Liver (tissue), 9 donors: ENCODE measurements around the gene SSPN. TPM values are rescaled to one million over a fixed set of nuclear protein-coding genes. Genes with fewer than 3 reads are reported as not detected.
"Not testable (repeated sequence)": the region's sequence is repeated elsewhere in the genome, so short reads cannot be mapped to it uniquely, and the experiment has no call there.

Experiments
- DNase-seq: peaks from one replicate; pipeline ENCODE4 v3.0.0-alpha.2; 2017; ENCODE audit warnings: low spot score
- H3K27ac ChIP-seq, 2 donors: one replicate each; pipeline ENCODE4 v1.7.0; 2013; ENCODE audit warnings: inconsistent platforms in 2 of 2, low read length in 2 of 2, control low read depth in 1 of 2, low read depth in 1 of 2, mild to moderate bottlenecking in 1 of 2
- H3K27me3 ChIP-seq, 4 donors: one replicate each; pipeline versions ENCODE4 v1.6.1 to v1.7.0; 2013; ENCODE audit warnings: low read length in 3 of 4, inconsistent platforms in 1 of 4, mild to moderate bottlenecking in 1 of 4, moderate library complexity in 1 of 4; ENCODE audit not compliant: control insufficient read depth in 4 of 4, insufficient read depth in 4 of 4
- H3K36me3 ChIP-seq, 4 donors: one replicate each; pipeline versions ENCODE4 v1.6.1 to v1.7.0; 2013; ENCODE audit warnings: low read length in 3 of 4, mild to moderate bottlenecking in 3 of 4, low read depth in 1 of 4, moderate library complexity in 1 of 4; ENCODE audit not compliant: control insufficient read depth in 4 of 4, insufficient read depth in 3 of 4
- H3K4me1 ChIP-seq, 4 donors: one replicate each; pipeline versions ENCODE4 v1.6.1 to v1.7.0; 2013; ENCODE audit warnings: low read length in 3 of 4, mild to moderate bottlenecking in 3 of 4, moderate library complexity in 1 of 4; ENCODE audit not compliant: control insufficient read depth in 4 of 4, insufficient read depth in 4 of 4
- H3K4me3 ChIP-seq, 3 donors: one replicate each; pipeline versions ENCODE4 v1.6.1 to v1.7.0; 2013; ENCODE audit warnings: low read length in 3 of 3, control low read depth in 1 of 3, low read depth in 1 of 3, mild to moderate bottlenecking in 1 of 3
- H3K9ac ChIP-seq, 2 donors: one replicate each; pipeline ENCODE4 v1.7.0; 2013; ENCODE audit warnings: low read length in 2 of 2, mild to moderate bottlenecking in 2 of 2, moderate library complexity in 2 of 2, control low read depth in 1 of 2, low read depth in 1 of 2
- H3K9me3 ChIP-seq, 4 donors: one replicate each; pipeline versions ENCODE4 v1.6.1 to v1.7.0; 2013; ENCODE audit warnings: low read length in 3 of 4; ENCODE audit not compliant: control insufficient read depth in 4 of 4
- EGR1 ChIP-seq, 2 donors: IDR thresholded peaks; 2 replicates each; pipeline ENCODE4 v1.6.1; 2016 to 2018; ENCODE audit warnings: antibody characterized with exemption in 2 of 2, low read depth in 2 of 2
- FOXA1 ChIP-seq: IDR thresholded peaks from 2 replicates; pipeline ENCODE4 v1.6.1; 2016; ENCODE audit warnings: antibody characterized with exemption
- FOXA2 ChIP-seq: IDR thresholded peaks from 2 replicates; pipeline ENCODE4 v1.6.1; 2016; ENCODE audit warnings: antibody characterized with exemption
- GABPA ChIP-seq, 2 donors: IDR thresholded peaks in 1 of 2; conservative IDR thresholded peaks in 1 of 2; 2 replicates each; pipeline ENCODE4 v1.6.1; 2016; ENCODE audit warnings: antibody characterized with exemption in 2 of 2, mild to moderate bottlenecking in 1 of 2, moderate library complexity in 1 of 2
- HNF4G ChIP-seq: IDR thresholded peaks from 2 replicates; pipeline ENCODE4 v1.6.1; 2016; ENCODE audit warnings: antibody characterized with exemption
- REST ChIP-seq: IDR thresholded peaks from 2 replicates; pipeline ENCODE4 v1.6.1; 2016; ENCODE audit warnings: antibody characterized with exemption, mild to moderate bottlenecking
- SP1 ChIP-seq: IDR thresholded peaks from 2 replicates; pipeline ENCODE4 v1.6.1; 2018; ENCODE audit warnings: antibody characterized with exemption, mild to moderate bottlenecking
- YY1 ChIP-seq: IDR thresholded peaks from 2 replicates; pipeline ENCODE4 v1.6.1; 2016; ENCODE audit warnings: antibody characterized with exemption, mild to moderate bottlenecking
- WGBS: extraction: QIAGEN DNeasy Blood & Tissue Kit; methylation state at CpG from one replicate; pipeline ENCODE4 v1.1.7; 2013; 5-methylcytosine and 5-hydroxymethylcytosine counted together
- polyA plus RNA-seq, 2 donors: library from polyadenylated mRNA; stranded (reverse) in 1 of 2; unstranded in 1 of 2; fragments of 200-250 nt in 1 of 2; fragments of >200 nt in 1 of 2; fragmentation: Nextera tagmentation in 1 of 2; extraction: Ambion mirVana in 1 of 2; gene quantifications; one replicate each; pipeline versions ENCODE4 v1.2.1 to v1.2.3, GENCODE V29; 2013 to 2015
- total RNA-seq, 2 donors: library from RNA; depleted of rRNA; stranded (reverse); fragments of >200 nt; gene quantifications; one replicate each; pipeline ENCODE4 v1.2.3, GENCODE V29; 2014
- donor health status: healthy.
- donor health status: healthy.
- donor health status: healthy.
- donor health status: healthy.
- donor health status: healthy.

SSPN gene
- total and polyA plus RNA-seq, 4 donors: 0.33 to 0.67 (median 0.46) TPM

- Histone ChIP-seq H3K27ac (no peak overlapping the region), H3K9me3 (no peaks in the 10 kb centered on the region), H3K9ac (no peak overlapping the region), H3K4me3 (no peak overlapping the region), H3K4me1 (peaks cover 3 to 6% (median 3%) of the 10 kb centered on the region in 4 donors), H3K27me3 (peaks cover 0 to 7% (median 0%) of the 10 kb centered on the region in 4 donors), H3K36me3 (no peaks in the 10 kb centered on the region)
- TF ChIP-seq FOXA1 (no peak), GABPA (IDR thresholded peaks at IDR 0.05 in 1 of 2, conservative IDR thresholded peaks at IDR 0.05 in 1 of 2) (no peak), SP1 (no peak), HNF4G (no peak), REST (no peak)
- 80% methylated on average over 4 of the region's 4 CpGs for WGBS
- DNase-seq: no peak
Measured at GRCh38 chr12:26231470-26231869, 36.1 kb downstream of the SSPN start.

- Histone ChIP-seq H3K9ac (no peak overlapping the region), H3K36me3 (no peaks in the 10 kb centered on the region), H3K27ac (no peak overlapping the region), H3K27me3 (peaks cover 0 to 5% (median 0%) of the 10 kb centered on the region in 4 donors), H3K4me3 (no peak overlapping the region), H3K4me1 (peaks cover 0 to 2% (median 0%) of the 10 kb centered on the region in 4 donors), H3K9me3 (no peaks in the 10 kb centered on the region)
- WGBS: 88% methylated on average over 3 of the region's 3 CpGs
- no peak for DNase-seq
- TF ChIP-seq YY1: no peak
Measured at GRCh38 chr12:26231921-26232320, 36.5 kb downstream of the SSPN start.

GRCh38 chr12:26233631-26234030, 38.3 kb downstream of the SSPN start:
- Histone ChIP-seq H3K27ac (no peak overlapping the region), H3K9me3 (no peaks in the 10 kb centered on the region), H3K27me3 (no peaks in the 10 kb centered on the region), H3K4me3 (no peak overlapping the region), H3K9ac (no peak overlapping the region), H3K4me1 (no peaks in the 10 kb centered on the region), H3K36me3 (no peaks in the 10 kb centered on the region)
- 91% methylated on average over 9 of the region's 9 CpGs for WGBS
- no peak for TF ChIP-seq FOXA2
- no peak for TF ChIP-seq EGR1 (IDR thresholded peaks at IDR 0.05; ENCODE audit: low read depth in 2 of 2)
- TF ChIP-seq REST: no peak
- DNase-seq: no peak

GRCh38 chr12:26235465-26235864, 40.1 kb downstream of the SSPN start:
- H3K27ac ChIP-seq, H3K36me3 ChIP-seq, H3K9ac ChIP-seq, H3K4me1 ChIP-seq, H3K27me3 ChIP-seq, H3K9me3 ChIP-seq, H3K4me3 ChIP-seq, DNase-seq: not testable (repeated sequence)
- 94% methylated on average over 2 of the region's 2 CpGs for WGBS
